ENCODE measurements around the gene BMERB1. TPM values are rescaled to one million over a fixed set of nuclear protein-coding genes. Genes with fewer than 3 reads are reported as not detected.

BMERB1 gene
- total RNA-seq, 1 experiment from 2014 or later = 13.6 TPM

DNA sequence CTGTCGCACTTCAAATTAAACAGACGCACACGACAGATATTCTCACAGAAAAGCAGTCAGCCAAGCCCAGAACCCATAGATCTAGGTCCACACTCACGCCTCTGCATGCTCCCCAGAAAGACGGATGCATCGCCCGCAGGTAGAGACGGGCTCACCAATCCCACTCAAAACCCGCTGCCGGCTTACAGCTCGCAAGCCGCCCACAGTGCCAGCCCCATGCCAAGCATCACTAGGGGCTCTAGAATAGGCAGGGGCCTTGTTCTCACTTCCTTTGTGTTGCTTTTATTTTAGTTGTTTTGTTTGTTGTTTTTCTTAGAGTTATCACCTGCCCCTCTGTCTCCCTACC, 336 bp upstream of the BMERB1 start:
- ChIA-PET POLR2A (no interaction called here), CTCF (interaction anchor here (0.9 to 1.3 kb wide), 2 partner anchors 49 to 116 kb away, joined by 3 read pairs; no protein-coding TSS in a partner anchor)
- Mint-ChIP-seq H3K4me1 (peaks cover 9% of the 10 kb centered on the region), H3K9me3 (no peaks in the 10 kb centered on the region), H3K36me3 (no peaks in the 10 kb centered on the region), H3K27ac (no peak overlapping the region), H3K27me3 (ENCODE audit: low read depth) (peaks cover 33% of the 10 kb centered on the region), H3K4me3 (peak overlapping the region; percentile 81)
- no peak for DNase-seq (ENCODE audit: low spot score)
- TF ChIP-seq GABPB1 (CRISPR knock-in tag; IDR thresholded peaks at IDR 0.05) (no peak), RORB (CRISPR knock-in tag; IDR thresholded peaks at IDR 0.05) (no peak), ATF1 (CRISPR knock-in tag; IDR thresholded peaks at IDR 0.05) (no peak), NFYB (CRISPR knock-in tag; conservative IDR thresholded peaks at IDR 0.05; ENCODE audit: low read depth) (no peak), CREM (CRISPR knock-in tag; IDR thresholded peaks at IDR 0.05) (no peak), RELA (CRISPR knock-in tag; IDR thresholded peaks at IDR 0.05; ENCODE audit: borderline replicate concordance) (no peak)
- TF ChIP-seq, protein P1, sequence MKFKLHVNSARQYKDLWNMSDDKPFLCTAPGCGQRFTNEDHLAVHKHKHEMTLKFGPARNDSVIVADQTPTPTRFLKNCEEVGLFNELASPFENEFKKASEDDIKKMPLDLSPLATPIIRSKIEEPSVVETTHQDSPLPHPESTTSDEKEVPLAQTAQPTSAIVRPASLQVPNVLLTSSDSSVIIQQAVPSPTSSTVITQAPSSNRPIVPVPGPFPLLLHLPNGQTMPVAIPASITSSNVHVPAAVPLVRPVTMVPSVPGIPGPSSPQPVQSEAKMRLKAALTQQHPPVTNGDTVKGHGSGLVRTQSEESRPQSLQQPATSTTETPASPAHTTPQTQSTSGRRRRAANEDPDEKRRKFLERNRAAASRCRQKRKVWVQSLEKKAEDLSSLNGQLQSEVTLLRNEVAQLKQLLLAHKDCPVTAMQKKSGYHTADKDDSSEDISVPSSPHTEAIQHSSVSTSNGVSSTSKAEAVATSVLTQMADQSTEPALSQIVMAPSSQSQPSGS (CRISPR knock-in tag; IDR thresholded peaks at IDR 0.05; ENCODE audit: borderline replicate concordance, low read depth) = no peak
- ATAC-seq = no peak

DNA sequence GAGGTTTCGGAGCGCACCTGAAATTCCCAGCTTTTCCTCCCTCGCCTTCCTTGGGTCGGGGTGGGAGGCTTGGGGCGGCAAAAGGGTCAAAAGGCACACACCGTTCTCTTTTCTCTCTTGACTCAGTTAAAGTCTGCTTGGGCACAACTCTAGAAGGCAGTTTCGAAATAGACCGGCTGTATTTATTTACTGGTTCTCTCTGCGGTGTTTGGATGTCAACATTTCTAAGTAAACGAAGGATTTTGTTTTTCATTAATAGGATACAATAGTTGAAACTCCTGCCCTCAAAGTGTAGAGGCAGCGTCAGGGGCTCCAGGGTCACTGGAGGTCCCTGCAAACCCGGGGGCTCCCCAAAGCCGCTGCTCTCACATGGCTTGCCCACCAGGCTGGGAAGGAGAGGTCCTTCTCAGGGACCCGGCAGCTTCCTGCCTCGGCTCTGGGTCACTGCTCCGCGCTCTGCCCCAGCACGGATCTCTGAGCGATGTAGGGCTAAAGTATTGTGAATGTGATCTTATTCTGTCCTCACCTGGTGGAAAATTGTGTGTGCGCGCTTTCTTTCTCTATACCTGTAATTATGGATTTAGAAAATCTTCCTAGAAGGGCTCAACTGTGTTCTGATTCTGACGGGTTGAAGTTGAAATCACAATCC, 952 bp downstream of the BMERB1 start:
- peaks cover 33% of the 10 kb centered on the region for H3K27me3 Mint-ChIP-seq (ENCODE audit: low read depth)
- ATAC-seq = peak; percentile 35; the same call in 1 of the 2 replicates
- TF ChIP-seq FOXP1 (CRISPR knock-in tag; IDR thresholded peaks at IDR 0.05; ENCODE audit: borderline replicate concordance) (no peak), ZNF532 (CRISPR knock-in tag; IDR thresholded peaks at IDR 0.05; ENCODE audit: borderline replicate concordance) (no peak), JUN (CRISPR knock-in tag; IDR thresholded peaks at IDR 0.05) (no peak), ZNF396 (CRISPR knock-in tag; IDR thresholded peaks at IDR 0.05; ENCODE audit: borderline replicate concordance) (no peak), E2F1 (CRISPR knock-in tag; IDR thresholded peaks at IDR 0.05) (no peak), OVOL2 (CRISPR knock-in tag; IDR thresholded peaks at IDR 0.05; ENCODE audit: borderline replicate concordance) (no peak), IRF1 (CRISPR knock-in tag; IDR thresholded peaks at IDR 0.05) (no peak), ZNF671 (CRISPR knock-in tag; IDR thresholded peaks at IDR 0.05) (no peak), AR (CRISPR knock-in tag; IDR thresholded peaks at IDR 0.05) (no peak), CREB1 (CRISPR knock-in tag; IDR thresholded peaks at IDR 0.05) (no peak), HMGXB4 (CRISPR knock-in tag; IDR thresholded peaks at IDR 0.05) (no peak), TEAD4 (CRISPR knock-in tag; IDR thresholded peaks at IDR 0.05) (no peak), SOX15 (CRISPR knock-in tag; IDR thresholded peaks at IDR 0.05) (no peak), ZSCAN18 (CRISPR knock-in tag; IDR thresholded peaks at IDR 0.05) (no peak), ZNF121 (CRISPR knock-in tag; IDR thresholded peaks at IDR 0.05) (no peak)
- CTCF ChIA-PET = interaction anchor here (1.0 to 1.3 kb wide), 2 partner anchors 10 to 115 kb away, joined by 3 read pairs; no protein-coding TSS in a partner anchor
- peaks cover 9% of the 10 kb centered on the region for H3K4me1 Mint-ChIP-seq
- DNase-seq (ENCODE audit: low spot score) = peak; percentile 20
- no peak overlapping the region for H3K27ac Mint-ChIP-seq
- POLR2A ChIA-PET = interaction anchor here (0.5 kb wide), 1 partner anchor 12 kb away, joined by 9 read pairs; no protein-coding TSS in a partner anchor
- H3K36me3 Mint-ChIP-seq = no peaks in the 10 kb centered on the region
- peak overlapping the region; percentile 81 for H3K4me3 Mint-ChIP-seq
- no peaks in the 10 kb centered on the region for H3K9me3 Mint-ChIP-seq
